Measurements from ENCODE around the gene MARK3. TPM values are rescaled to one million over a fixed set of nuclear protein-coding genes. Genes with fewer than 3 reads are reported as not detected.

Gene MARK3
- total RNA-seq, 4 donors from 2014 or later: 61.3 to 98.0 (median 78.8) TPM

DNA sequence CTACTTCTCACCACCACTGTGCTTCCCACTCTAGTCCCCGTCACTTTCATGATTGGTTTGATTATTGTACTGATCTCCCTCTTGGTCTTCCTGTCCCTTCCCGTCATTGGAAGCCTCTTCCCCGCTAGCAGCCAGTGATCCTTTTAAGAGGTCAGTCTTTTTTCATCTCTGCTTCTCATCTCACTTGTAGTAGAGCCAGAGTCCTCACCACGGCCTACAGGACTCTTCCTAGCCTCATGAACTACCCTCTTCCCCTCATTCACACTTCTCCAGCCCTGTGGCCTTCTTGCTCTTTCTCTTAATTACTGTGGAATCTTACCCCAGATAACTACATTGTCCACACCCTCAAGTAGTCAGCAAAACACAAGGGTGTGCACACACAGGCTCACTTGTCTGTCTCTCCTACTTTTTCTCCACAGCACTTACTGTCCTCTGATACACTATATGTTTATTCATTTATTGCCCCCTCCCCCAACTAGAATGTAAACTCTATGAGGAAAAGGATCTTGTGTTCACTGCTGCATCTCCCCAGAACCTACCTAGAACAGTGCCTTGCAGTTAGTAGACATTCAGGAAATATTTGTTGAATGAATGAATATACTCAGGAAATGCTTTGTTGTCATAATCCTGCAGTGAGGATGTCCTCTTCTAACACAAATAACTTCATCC, 71.1 kb downstream of the MARK3 start:
- 80 to 83% methylated on average over 2 to 4 of the region's 4 CpGs for WGBS, 2 donors (ENCODE audit: low coverage in 1 of 2)
- Histone ChIP-seq H3K9me3 (no peaks in the 10 kb centered on the region), H3K36me3 (peaks cover 0 to 17% (median 2%) of the 10 kb centered on the region in 4 donors), H3K27me3 (no peaks in the 10 kb centered on the region), H3K4me3 (no peak overlapping the region), H3K4me1 (peaks cover 0 to 12% (median 5%) of the 10 kb centered on the region in 4 donors), H3K27ac (no peak overlapping the region)
- no peak for DNase-seq
- TF ChIP-seq, protein P1, sequence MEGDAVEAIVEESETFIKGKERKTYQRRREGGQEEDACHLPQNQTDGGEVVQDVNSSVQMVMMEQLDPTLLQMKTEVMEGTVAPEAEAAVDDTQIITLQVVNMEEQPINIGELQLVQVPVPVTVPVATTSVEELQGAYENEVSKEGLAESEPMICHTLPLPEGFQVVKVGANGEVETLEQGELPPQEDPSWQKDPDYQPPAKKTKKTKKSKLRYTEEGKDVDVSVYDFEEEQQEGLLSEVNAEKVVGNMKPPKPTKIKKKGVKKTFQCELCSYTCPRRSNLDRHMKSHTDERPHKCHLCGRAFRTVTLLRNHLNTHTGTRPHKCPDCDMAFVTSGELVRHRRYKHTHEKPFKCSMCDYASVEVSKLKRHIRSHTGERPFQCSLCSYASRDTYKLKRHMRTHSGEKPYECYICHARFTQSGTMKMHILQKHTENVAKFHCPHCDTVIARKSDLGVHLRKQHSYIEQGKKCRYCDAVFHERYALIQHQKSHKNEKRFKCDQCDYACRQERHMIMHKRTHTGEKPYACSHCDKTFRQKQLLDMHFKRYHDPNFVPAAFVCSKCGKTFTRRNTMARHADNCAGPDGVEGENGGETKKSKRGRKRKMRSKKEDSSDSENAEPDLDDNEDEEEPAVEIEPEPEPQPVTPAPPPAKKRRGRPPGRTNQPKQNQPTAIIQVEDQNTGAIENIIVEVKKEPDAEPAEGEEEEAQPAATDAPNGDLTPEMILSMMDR (IDR thresholded peaks at IDR 0.05): no peak
- no peak for TF ChIP-seq POLR2A (IDR thresholded peaks at IDR 0.05)
- TF ChIP-seq POLR2AphosphoS5 (IDR thresholded peaks at IDR 0.05): no peak
- no peak for TF ChIP-seq EP300 (IDR thresholded peaks at IDR 0.05; ENCODE audit: low read depth)
- in situ Hi-C loops (cut with MboI; ENCODE audit: low pct_ligation_motif_present in 1 of 4, low pct_unique_long_range_greater_than_20kb in 1 of 4, low sequenced_read_pairs in 3 of 4): no loop called here
- intact Hi-C loops (cut with DNase I; ENCODE audit: low total_unique reads): no loop called here

DNA sequence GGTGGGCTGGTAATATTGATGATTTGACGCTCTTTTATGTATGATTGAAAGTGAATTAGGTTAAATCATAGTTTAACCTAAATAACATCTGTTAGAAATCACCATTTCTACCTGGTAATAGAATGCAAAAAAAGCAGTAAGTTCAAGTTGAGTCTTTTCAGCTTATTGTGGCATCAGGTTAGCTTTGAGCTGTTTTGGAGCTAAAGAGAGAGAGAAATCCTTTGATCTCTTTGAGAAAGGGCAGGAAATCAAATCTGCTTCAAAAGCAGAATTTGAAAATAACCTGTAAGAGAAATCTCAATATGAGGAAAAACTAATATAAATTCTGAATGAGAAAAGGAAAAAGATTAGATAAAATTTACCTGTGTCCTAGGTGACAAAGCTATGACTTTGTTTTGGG, 75.2 kb downstream of the MARK3 start:
- no peak overlapping the region for H3K4me3 ChIP-seq
- H3K27me3 ChIP-seq: no peaks in the 10 kb centered on the region
- TF ChIP-seq, protein P1 (IDR thresholded peaks at IDR 0.05): no peak
- no peak for TF ChIP-seq POLR2AphosphoS5 (IDR thresholded peaks at IDR 0.05)
- no peak for TF ChIP-seq POLR2A (IDR thresholded peaks at IDR 0.05)
- no peak for TF ChIP-seq EP300 (IDR thresholded peaks at IDR 0.05; ENCODE audit: low read depth)
- H3K27ac ChIP-seq: no peak overlapping the region
- WGBS, 2 donors (ENCODE audit: low coverage in 1 of 2): 96 to 100% methylated on average over 1 of the region's 1 CpG
- peaks cover 0 to 12% (median 5%) of the 10 kb centered on the region in 4 donors for H3K4me1 ChIP-seq
- H3K36me3 ChIP-seq: peaks cover 0 to 33% (median 9%) of the 10 kb centered on the region in 4 donors
- intact Hi-C loops (cut with DNase I; ENCODE audit: low total_unique reads) (no loop called here), in situ Hi-C loops (cut with MboI; ENCODE audit: low pct_ligation_motif_present in 1 of 4, low pct_unique_long_range_greater_than_20kb in 1 of 4, low sequenced_read_pairs in 3 of 4) (no loop called here)
- DNase-seq: no peak
- H3K9me3 ChIP-seq: no peaks in the 10 kb centered on the region

DNA sequence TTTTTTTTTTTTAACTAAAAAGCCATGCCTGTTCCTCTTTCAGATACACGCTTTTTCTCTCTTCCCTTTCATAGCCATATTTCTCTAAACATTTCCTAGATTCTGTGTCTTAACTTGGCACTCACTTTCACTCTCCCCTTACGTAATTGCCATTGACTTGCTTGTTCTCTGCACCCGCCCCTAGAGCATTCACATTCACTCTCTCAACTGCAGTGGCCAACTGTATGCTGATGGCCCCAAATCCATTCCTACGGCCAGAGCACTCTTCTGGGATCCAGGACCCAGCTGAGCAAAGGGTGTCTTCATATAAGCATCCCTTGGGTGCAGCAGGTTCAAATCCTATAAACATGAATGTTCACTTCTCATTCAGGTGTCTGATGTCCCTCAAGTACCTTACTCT, 77.9 kb downstream of the MARK3 start:
- 76 to 84% methylated on average over 3 to 4 of the region's 4 CpGs for WGBS, 2 donors (ENCODE audit: low coverage in 1 of 2)
- TF ChIP-seq POLR2A (IDR thresholded peaks at IDR 0.05) (no peak), POLR2AphosphoS5 (IDR thresholded peaks at IDR 0.05) (no peak), EP300 (IDR thresholded peaks at IDR 0.05; ENCODE audit: low read depth) (no peak)
- TF ChIP-seq, protein P1 (IDR thresholded peaks at IDR 0.05): no peak
- Histone ChIP-seq H3K36me3 (peaks cover 0 to 39% (median 13%) of the 10 kb centered on the region in 4 donors), H3K4me1 (no peaks in the 10 kb centered on the region), H3K27me3 (no peaks in the 10 kb centered on the region), H3K9me3 (no peaks in the 10 kb centered on the region), H3K4me3 (no peak overlapping the region), H3K27ac (no peak overlapping the region)
- DNase-seq: no peak
- in situ Hi-C loops (cut with MboI; ENCODE audit: low pct_ligation_motif_present in 1 of 4, low pct_unique_long_range_greater_than_20kb in 1 of 4, low sequenced_read_pairs in 3 of 4): no loop called here
- intact Hi-C loops (cut with DNase I; ENCODE audit: low total_unique reads): no loop called here

DNA sequence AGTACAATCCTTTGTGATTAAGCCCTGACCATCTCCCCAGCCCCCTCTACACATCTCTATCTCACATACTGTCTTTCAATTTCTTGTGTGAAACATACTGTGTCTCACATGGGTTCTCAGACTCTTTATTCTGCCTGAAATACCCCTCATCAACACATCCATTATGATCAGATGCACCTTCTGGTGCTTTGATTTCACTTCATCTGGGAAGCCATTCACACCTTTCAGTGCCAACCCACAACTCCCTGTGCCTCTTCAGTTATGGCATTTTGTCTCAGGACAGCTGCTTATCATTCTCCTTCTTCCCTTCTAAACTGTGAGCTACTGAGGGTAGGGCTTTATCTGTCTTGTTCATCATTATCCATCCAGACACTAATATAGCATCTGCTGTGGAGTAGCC, 78.6 kb downstream of the MARK3 start:
- Histone ChIP-seq H3K27me3 (no peaks in the 10 kb centered on the region), H3K4me3 (no peak overlapping the region), H3K9me3 (no peaks in the 10 kb centered on the region), H3K4me1 (no peaks in the 10 kb centered on the region), H3K27ac (no peak overlapping the region), H3K36me3 (peaks cover 0 to 41% (median 16%) of the 10 kb centered on the region in 4 donors)
- no peak for DNase-seq
- TF ChIP-seq, protein P1 (IDR thresholded peaks at IDR 0.05): no peak
- TF ChIP-seq POLR2AphosphoS5 (IDR thresholded peaks at IDR 0.05) (no peak), POLR2A (IDR thresholded peaks at IDR 0.05) (no peak), EP300 (IDR thresholded peaks at IDR 0.05; ENCODE audit: low read depth) (no peak)
- in situ Hi-C loops (cut with MboI; ENCODE audit: low pct_ligation_motif_present in 1 of 4, low pct_unique_long_range_greater_than_20kb in 1 of 4, low sequenced_read_pairs in 3 of 4) (no loop called here), intact Hi-C loops (cut with DNase I; ENCODE audit: low total_unique reads) (no loop called here)
